ENCODE results near the gene CNOT3.
A peak's percentile ranks its signal among the peaks of the same experiment; 100 is the strongest.

The CNOT3 gene

GRCh38 chr19:54156490-54156889 is 18.9 kb downstream of the CNOT3 start:
- peaks cover 13 to 38% (median 33%) of the 10 kb centered on the region in 5 donors for H3K4me1 ChIP-seq (ENCODE audit: control insufficient read depth in 5 of 5, insufficient read depth in 5 of 5, low read length in 5 of 5)
- no peaks in the 10 kb centered on the region for H3K27me3 ChIP-seq (ENCODE audit: control insufficient read depth in 5 of 5, insufficient read depth in 4 of 5, low read length in 5 of 5)
- peaks cover 5 to 67% (median 62%) of the 10 kb centered on the region in 5 donors for H3K36me3 ChIP-seq (ENCODE audit: control insufficient read depth in 5 of 5, insufficient read depth in 5 of 5, low read length in 5 of 5)
- H3K27ac ChIP-seq (ENCODE audit: low read depth, low read length) = no peak overlapping the region
- H3K9ac ChIP-seq (ENCODE audit: low read length in 5 of 5) = no peak overlapping the region
- H3K4me3 ChIP-seq (ENCODE audit: low read depth in 1 of 5, low read length in 5 of 5) = no peak overlapping the region
- H3K9me3 ChIP-seq (ENCODE audit: control insufficient read depth in 5 of 5, low read length in 5 of 5) = no peaks in the 10 kb centered on the region

- Histone ChIP-seq H3K4me3 (ENCODE audit: low read depth in 1 of 5, low read length in 5 of 5) (no peak overlapping the region), H3K36me3 (ENCODE audit: control insufficient read depth in 5 of 5, insufficient read depth in 5 of 5, low read length in 5 of 5) (peaks cover 5 to 63% (median 57%) of the 10 kb centered on the region in 5 donors), H3K9me3 (ENCODE audit: control insufficient read depth in 5 of 5, low read length in 5 of 5) (no peaks in the 10 kb centered on the region), H3K9ac (ENCODE audit: low read length in 5 of 5) (no peak overlapping the region), H3K27me3 (ENCODE audit: control insufficient read depth in 5 of 5, insufficient read depth in 4 of 5, low read length in 5 of 5) (no peaks in the 10 kb centered on the region), H3K4me1 (ENCODE audit: control insufficient read depth in 5 of 5, insufficient read depth in 5 of 5, low read length in 5 of 5) (peaks cover 15 to 42% (median 36%) of the 10 kb centered on the region in 5 donors), H3K27ac (ENCODE audit: low read depth, low read length) (no peak overlapping the region)
Observed at GRCh38 chr19:54156953-54157352, 19.4 kb downstream of the CNOT3 start.

- Histone ChIP-seq H3K4me3 (ENCODE audit: low read depth in 1 of 5, low read length in 5 of 5) (peak overlapping the region; percentile 74 to 96 (median 85)), H3K4me1 (ENCODE audit: control insufficient read depth in 5 of 5, insufficient read depth in 5 of 5, low read length in 5 of 5) (peaks cover 15 to 41% (median 37%) of the 10 kb centered on the region in 5 donors), H3K27ac (ENCODE audit: low read depth, low read length) (peak overlapping the region; percentile 88), H3K9ac (ENCODE audit: low read length in 5 of 5) (peak overlapping the region; percentile 3 to 75 (median 48)), H3K9me3 (ENCODE audit: control insufficient read depth in 5 of 5, low read length in 5 of 5) (no peaks in the 10 kb centered on the region), H3K27me3 (ENCODE audit: control insufficient read depth in 5 of 5, insufficient read depth in 4 of 5, low read length in 5 of 5) (no peaks in the 10 kb centered on the region), H3K36me3 (ENCODE audit: control insufficient read depth in 5 of 5, insufficient read depth in 5 of 5, low read length in 5 of 5) (peaks cover 5 to 43% (median 39%) of the 10 kb centered on the region in 5 donors)
Observed at GRCh38 chr19:54158812-54159351, 21.3 kb downstream of the CNOT3 start.

- Histone ChIP-seq H3K9me3 (ENCODE audit: control insufficient read depth in 5 of 5, low read length in 5 of 5) (no peaks in the 10 kb centered on the region), H3K36me3 (ENCODE audit: control insufficient read depth in 5 of 5, insufficient read depth in 5 of 5, low read length in 5 of 5) (peaks cover 2 to 36% (median 32%) of the 10 kb centered on the region in 5 donors), H3K4me3 (ENCODE audit: low read depth in 1 of 5, low read length in 5 of 5) (peak within 1 kb of the TSS; percentile 77 to 96 (median 85)), H3K9ac (ENCODE audit: low read length in 5 of 5) (peak within 1 kb of the TSS; percentile 3 to 83 (median 70)), H3K27ac (ENCODE audit: low read depth, low read length) (peak within 1 kb of the TSS; percentile 88), H3K27me3 (ENCODE audit: control insufficient read depth in 5 of 5, insufficient read depth in 4 of 5, low read length in 5 of 5) (peaks cover 0 to 4% (median 3%) of the 10 kb centered on the region in 5 donors), H3K4me1 (ENCODE audit: control insufficient read depth in 5 of 5, insufficient read depth in 5 of 5, low read length in 5 of 5) (peaks cover 15 to 47% (median 41%) of the 10 kb centered on the region in 5 donors)
Observed at GRCh38 chr19:54159352-54160181, 22.0 kb downstream of the CNOT3 start, which contains the start of gene LENG1. LENG1 (minus strand) TSS chr19:54159721; CDS start chr19:54159695, 26 bp downstream.

GRCh38 chr19:54160182-54160811 is 22.7 kb downstream of the CNOT3 start:
- H3K4me3 ChIP-seq (ENCODE audit: low read depth in 1 of 5, low read length in 5 of 5) = peak overlapping the region; percentile 69 to 96 (median 85)

GRCh38 chr19:54160854-54161253 is 23.3 kb downstream of the CNOT3 start:
- H3K27ac ChIP-seq (ENCODE audit: low read depth, low read length) = no peak overlapping the region
- peak overlapping the region in 1 of 5 donors; percentile 83 for H3K9ac ChIP-seq (ENCODE audit: low read length in 5 of 5)
- H3K4me1 ChIP-seq (ENCODE audit: control insufficient read depth in 5 of 5, insufficient read depth in 5 of 5, low read length in 5 of 5) = peaks cover 15 to 50% (median 43%) of the 10 kb centered on the region in 5 donors

More at GRCh38 chr19:54160182-54160811, 22.7 kb downstream of the CNOT3 start:
- H3K36me3 ChIP-seq (ENCODE audit: control insufficient read depth in 5 of 5, insufficient read depth in 5 of 5, low read length in 5 of 5) = peaks cover 0 to 29% (median 24%) of the 10 kb centered on the region in 5 donors
- peaks cover 15 to 50% (median 43%) of the 10 kb centered on the region in 5 donors for H3K4me1 ChIP-seq (ENCODE audit: control insufficient read depth in 5 of 5, insufficient read depth in 5 of 5, low read length in 5 of 5)
- peak overlapping the region in 4 of 5 donors; percentile 56 to 83 (median 64) for H3K9ac ChIP-seq (ENCODE audit: low read length in 5 of 5)
- H3K27me3 ChIP-seq (ENCODE audit: control insufficient read depth in 5 of 5, insufficient read depth in 4 of 5, low read length in 5 of 5) = peaks cover 0 to 8% (median 6%) of the 10 kb centered on the region in 5 donors
- H3K27ac ChIP-seq (ENCODE audit: low read depth, low read length) = peak overlapping the region; percentile 23
- no peaks in the 10 kb centered on the region for H3K9me3 ChIP-seq (ENCODE audit: control insufficient read depth in 5 of 5, low read length in 5 of 5)

GRCh38 chr19:54162241-54162805 is 24.8 kb downstream of the CNOT3 start:
- H3K9me3 ChIP-seq (ENCODE audit: control insufficient read depth in 5 of 5, low read length in 5 of 5) = no peaks in the 10 kb centered on the region
- peaks cover 0 to 10% (median 7%) of the 10 kb centered on the region in 5 donors for H3K27me3 ChIP-seq (ENCODE audit: control insufficient read depth in 5 of 5, insufficient read depth in 4 of 5, low read length in 5 of 5)
- H3K36me3 ChIP-seq (ENCODE audit: control insufficient read depth in 5 of 5, insufficient read depth in 5 of 5, low read length in 5 of 5) = peaks cover 0 to 9% (median 6%) of the 10 kb centered on the region in 5 donors
- no peak overlapping the region for H3K9ac ChIP-seq (ENCODE audit: low read length in 5 of 5)
- peaks cover 15 to 50% (median 43%) of the 10 kb centered on the region in 5 donors for H3K4me1 ChIP-seq (ENCODE audit: control insufficient read depth in 5 of 5, insufficient read depth in 5 of 5, low read length in 5 of 5)
- peak overlapping the region; percentile 55 to 66 (median 58) for H3K4me3 ChIP-seq (ENCODE audit: low read depth in 1 of 5, low read length in 5 of 5)
- no peak overlapping the region for H3K27ac ChIP-seq (ENCODE audit: low read depth, low read length)

More at GRCh38 chr19:54160854-54161253, 23.3 kb downstream of the CNOT3 start:
- Histone ChIP-seq H3K4me3 (ENCODE audit: low read depth in 1 of 5, low read length in 5 of 5) (peak overlapping the region; percentile 69 to 96 (median 85)), H3K9me3 (ENCODE audit: control insufficient read depth in 5 of 5, low read length in 5 of 5) (no peaks in the 10 kb centered on the region), H3K36me3 (ENCODE audit: control insufficient read depth in 5 of 5, insufficient read depth in 5 of 5, low read length in 5 of 5) (peaks cover 0 to 24% (median 20%) of the 10 kb centered on the region in 5 donors), H3K27me3 (ENCODE audit: control insufficient read depth in 5 of 5, insufficient read depth in 4 of 5, low read length in 5 of 5) (peaks cover 0 to 9% (median 6%) of the 10 kb centered on the region in 5 donors)

- H3K4me3 ChIP-seq (ENCODE audit: low read depth in 1 of 5, low read length in 5 of 5) = peak overlapping the region in 3 of 5 donors; percentile 58 to 62 (median 58)
- no peak overlapping the region for H3K27ac ChIP-seq (ENCODE audit: low read depth, low read length)
- peaks cover 15 to 49% (median 43%) of the 10 kb centered on the region in 5 donors for H3K4me1 ChIP-seq (ENCODE audit: control insufficient read depth in 5 of 5, insufficient read depth in 5 of 5, low read length in 5 of 5)
- H3K27me3 ChIP-seq (ENCODE audit: control insufficient read depth in 5 of 5, insufficient read depth in 4 of 5, low read length in 5 of 5) = peaks cover 0 to 10% (median 7%) of the 10 kb centered on the region in 5 donors
- H3K9ac ChIP-seq (ENCODE audit: low read length in 5 of 5) = no peak overlapping the region
- H3K9me3 ChIP-seq (ENCODE audit: control insufficient read depth in 5 of 5, low read length in 5 of 5) = no peaks in the 10 kb centered on the region
- H3K36me3 ChIP-seq (ENCODE audit: control insufficient read depth in 5 of 5, insufficient read depth in 5 of 5, low read length in 5 of 5) = peaks cover 0 to 3% (median 2%) of the 10 kb centered on the region in 5 donors
Observed at GRCh38 chr19:54162884-54163283, 25.3 kb downstream of the CNOT3 start.

GRCh38 chr19:54164369-54165068 is 27.0 kb downstream of the CNOT3 start:
- H3K27ac ChIP-seq (ENCODE audit: low read depth, low read length) = no peak overlapping the region
- H3K9ac ChIP-seq (ENCODE audit: low read length in 5 of 5) = no peak overlapping the region
- H3K27me3 ChIP-seq (ENCODE audit: control insufficient read depth in 5 of 5, insufficient read depth in 4 of 5, low read length in 5 of 5) = peaks cover 0 to 11% (median 9%) of the 10 kb centered on the region in 5 donors
- H3K4me1 ChIP-seq (ENCODE audit: control insufficient read depth in 5 of 5, insufficient read depth in 5 of 5, low read length in 5 of 5) = peaks cover 7 to 41% (median 31%) of the 10 kb centered on the region in 5 donors
- H3K36me3 ChIP-seq (ENCODE audit: control insufficient read depth in 5 of 5, insufficient read depth in 5 of 5, low read length in 5 of 5) = no peaks in the 10 kb centered on the region
- H3K4me3 ChIP-seq (ENCODE audit: low read depth in 1 of 5, low read length in 5 of 5) = peak overlapping the region in 1 of 5 donors; percentile 38
- no peaks in the 10 kb centered on the region for H3K9me3 ChIP-seq (ENCODE audit: control insufficient read depth in 5 of 5, low read length in 5 of 5)

Measured in subcutaneous abdominal adipose tissue (tissue), 5 donors.